GM21526 (cell line): ENCODE results near the gene AP5S1.
"Not testable (repeated sequence)": the region's sequence is repeated elsewhere in the genome, so short reads cannot be mapped to it uniquely, and the experiment has no call there.

Source experiments
- ATAC-seq: cut with Tn5 transposase; IDR thresholded peaks from one replicate; pipeline ENCODE4 v1.9.1; 2021; ENCODE audit warnings: moderate library complexity; ENCODE audit not compliant: unreplicated experiment, low FRiP score

The AP5S1 gene

GRCh38 chr20:3840201-3840600 lies 19.9 kb downstream of the AP5S1 start:
- not testable (repeated sequence) for ATAC-seq

DNA sequence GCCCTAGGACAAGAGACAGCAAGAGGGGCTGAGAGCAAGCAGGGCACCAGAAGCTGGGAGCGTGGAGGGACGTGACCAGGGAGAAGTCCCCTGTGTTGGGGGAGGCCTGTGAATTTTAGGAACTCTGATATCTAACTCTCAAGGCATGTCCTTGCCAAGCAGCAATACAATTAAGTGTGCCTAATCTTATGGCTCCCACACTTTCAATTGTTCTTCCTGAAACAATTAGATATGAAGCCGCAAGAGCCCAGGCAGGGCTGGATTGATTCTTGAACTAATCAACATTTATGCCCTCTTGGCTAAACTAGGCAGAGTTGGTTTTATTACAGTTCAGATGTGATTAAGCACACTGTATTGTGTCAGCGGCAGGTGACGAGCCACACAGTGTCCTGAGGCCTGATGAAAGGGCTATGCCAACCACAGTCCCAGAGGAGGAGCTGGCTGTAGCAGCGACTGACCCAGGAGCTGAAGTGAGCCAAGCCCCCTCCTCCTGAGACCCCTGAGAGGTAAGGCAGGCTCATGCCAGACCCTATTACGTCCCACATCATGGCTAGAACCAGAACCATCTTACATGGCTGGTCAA lies 22.1 kb downstream of the AP5S1 start:
- no peak for ATAC-seq

DNA sequence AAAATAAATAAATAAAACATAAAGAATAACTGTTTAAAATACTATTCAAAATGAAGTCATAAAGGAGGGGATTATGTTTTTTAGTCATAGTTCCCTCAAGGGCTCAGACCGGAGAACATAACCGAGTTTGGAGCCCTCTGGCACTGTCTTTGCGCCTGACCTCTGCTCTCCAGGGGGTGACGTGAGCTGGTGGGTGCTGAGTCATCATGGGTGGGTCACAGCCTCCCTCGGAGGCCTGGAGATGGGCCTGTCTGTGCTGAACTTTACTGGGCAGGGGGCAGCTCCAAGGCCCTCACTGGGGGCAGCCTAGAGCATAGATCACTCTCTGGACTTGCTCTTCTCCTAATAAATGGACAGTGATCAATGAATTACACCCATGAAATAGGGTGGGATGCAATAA lies 23.1 kb downstream of the AP5S1 start:
- no peak for ATAC-seq

GRCh38 chr20:3843990-3844619 lies 23.8 kb downstream of the AP5S1 start:
- not testable (repeated sequence) for ATAC-seq

- ATAC-seq = no peak
These were observed 26.0 kb downstream of the AP5S1 start for GRCh38 chr20:3846378-3846739.

- peak; percentile 82 for ATAC-seq
These were observed 26.5 kb downstream of the AP5S1 start, which contains the start of gene MAVS for GRCh38 chr20:3846740-3847428. Gene MAVS (plus strand): TSS chr20:3846834. CDS start chr20:3854625, 7,791 bp downstream.

DNA sequence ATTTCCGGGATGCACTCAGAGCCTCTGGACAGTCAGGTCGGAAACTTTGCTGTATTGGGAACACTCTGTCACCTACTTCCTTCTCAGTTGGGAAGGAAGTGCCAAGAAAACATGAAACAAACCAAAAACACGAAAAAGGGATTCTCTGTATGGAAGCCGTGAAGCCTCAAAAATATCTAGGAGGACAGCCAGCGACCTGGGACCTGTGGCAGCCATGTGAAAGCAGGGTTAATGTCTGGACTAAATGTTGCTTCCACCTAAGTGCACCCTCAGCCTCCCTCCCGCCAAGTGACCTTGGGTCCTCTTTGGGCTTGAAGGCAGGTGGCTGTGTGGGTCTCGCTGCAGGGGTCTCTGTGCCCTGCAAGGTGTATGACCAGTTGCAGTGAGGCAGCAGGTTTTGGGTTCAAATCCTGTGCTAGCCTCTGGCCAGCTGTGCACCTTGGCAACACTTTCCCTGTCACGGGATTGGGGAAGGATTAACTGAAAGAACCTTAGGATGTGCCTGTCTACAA lies 27.1 kb downstream of the AP5S1 start:
- no peak for ATAC-seq

DNA sequence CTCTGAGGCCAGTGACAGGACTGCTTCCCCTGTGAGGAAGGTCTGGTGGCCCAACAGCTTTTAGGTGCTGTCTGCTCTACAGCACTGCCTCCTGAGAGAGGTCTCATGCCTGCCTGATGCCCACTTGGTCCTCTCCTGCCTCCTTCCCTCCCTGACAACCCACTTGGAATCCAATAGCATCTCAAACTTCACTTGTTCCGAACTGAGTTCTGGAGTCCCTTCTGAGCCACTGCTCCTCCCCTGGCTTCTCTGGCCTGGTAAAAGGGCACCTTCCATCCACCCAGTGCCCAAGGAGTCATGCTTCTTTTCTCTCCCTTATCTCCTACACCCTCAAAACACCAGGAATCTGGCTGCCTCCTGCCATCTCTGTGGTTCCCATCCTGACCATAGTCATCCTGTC lies 28.2 kb downstream of the AP5S1 start:
- ATAC-seq = no peak

- no peak for ATAC-seq
These were observed 34.1 kb downstream of the AP5S1 start for GRCh38 chr20:3854462-3854871.

DNA sequence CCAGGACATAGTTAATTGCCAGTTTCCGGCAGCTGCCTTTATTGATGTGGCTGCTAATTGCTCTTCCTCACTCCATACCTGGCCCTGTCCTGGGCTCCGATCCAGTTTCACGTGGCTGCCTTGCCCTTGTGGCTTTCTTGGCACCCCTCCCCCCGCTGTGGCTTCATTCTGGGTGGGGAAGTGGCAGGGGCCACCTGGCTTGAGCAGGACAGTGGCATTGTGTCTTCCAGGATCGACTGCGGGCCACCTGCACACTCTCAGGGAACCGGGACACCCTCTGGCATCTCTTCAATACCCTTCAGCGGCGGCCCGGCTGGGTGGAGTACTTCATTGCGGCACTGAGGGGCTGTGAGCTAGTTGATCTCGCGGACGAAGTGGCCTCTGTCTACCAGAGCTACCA lies 37.1 kb downstream of the AP5S1 start:
- ATAC-seq = no peak

DNA sequence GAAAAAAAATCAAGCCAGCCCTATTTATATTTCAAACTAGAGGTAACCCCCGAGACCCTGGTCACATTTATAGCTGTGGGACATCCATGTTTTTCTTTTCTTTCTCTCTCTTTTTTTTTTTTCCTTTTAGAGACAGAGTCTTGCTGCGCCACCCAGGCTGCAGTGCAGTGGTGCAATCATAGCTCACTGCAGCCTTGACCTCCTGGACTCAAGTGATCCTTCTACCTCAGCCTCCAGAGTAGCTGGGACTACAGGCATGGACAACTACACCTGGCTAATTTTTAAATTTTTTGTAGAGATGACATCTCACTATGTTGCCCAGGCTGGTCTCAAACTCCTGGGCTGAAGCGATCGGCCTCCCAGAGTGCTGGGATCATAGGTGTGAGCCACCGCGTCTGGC lies 38.3 kb downstream of the AP5S1 start:
- no peak for ATAC-seq

- ATAC-seq = no peak
These were observed 40.8 kb downstream of the AP5S1 start for GRCh38 chr20:3861191-3861590.

DNA sequence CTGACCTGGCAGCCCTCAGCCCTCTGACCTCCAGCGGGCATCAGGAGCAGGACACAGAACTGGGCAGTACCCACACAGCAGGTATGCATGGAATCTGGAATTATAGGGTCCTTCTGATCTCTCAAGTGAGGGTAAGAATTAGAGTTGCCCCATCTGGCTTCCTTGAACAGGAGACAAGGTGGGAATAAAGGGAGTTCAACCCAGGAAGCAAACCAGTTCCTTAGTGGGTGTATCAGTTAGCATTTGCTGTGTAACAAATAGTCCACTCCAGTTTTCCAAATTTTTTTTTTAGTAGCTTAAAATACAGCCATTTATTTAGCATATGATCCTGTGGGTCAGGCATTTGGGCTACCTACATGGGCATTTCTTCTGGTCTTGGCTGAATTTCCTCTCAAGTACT lies 42.0 kb downstream of the AP5S1 start:
- no peak for ATAC-seq

DNA sequence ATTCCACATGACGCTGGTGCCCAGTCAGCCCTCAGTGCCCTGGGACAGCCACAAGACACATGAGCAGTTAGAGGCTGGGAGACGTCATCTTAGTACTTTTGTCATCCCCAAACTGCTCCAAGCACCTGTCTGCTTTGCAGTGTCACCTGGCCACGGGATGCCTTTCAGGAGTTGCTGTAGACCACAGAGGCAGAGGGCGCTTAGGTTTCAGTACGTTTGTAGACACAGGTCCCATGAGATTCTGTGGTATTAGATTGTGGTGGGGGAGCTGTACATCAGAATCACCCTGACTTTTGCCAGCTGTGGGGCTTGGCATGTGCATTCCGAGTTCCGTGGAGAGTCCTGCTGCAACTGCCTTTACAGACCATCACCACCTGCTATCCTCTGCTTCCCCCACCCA lies 43.0 kb downstream of the AP5S1 start:
- ATAC-seq = no peak

DNA sequence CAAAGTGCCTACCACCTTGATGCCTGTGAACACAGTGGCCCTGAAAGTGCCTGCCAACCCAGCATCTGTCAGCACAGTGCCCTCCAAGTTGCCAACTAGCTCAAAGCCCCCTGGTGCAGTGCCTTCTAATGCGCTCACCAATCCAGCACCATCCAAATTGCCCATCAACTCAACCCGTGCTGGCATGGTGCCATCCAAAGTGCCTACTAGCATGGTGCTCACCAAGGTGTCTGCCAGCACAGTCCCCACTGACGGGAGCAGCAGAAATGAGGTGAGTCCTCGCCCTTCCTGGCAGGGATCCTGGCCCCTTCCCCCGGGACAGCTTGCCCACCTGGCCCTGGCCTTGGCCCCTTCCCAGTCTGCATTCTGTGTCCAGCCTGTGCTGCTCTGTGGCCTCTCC lies 44.2 kb downstream of the AP5S1 start:
- no peak for ATAC-seq

DNA sequence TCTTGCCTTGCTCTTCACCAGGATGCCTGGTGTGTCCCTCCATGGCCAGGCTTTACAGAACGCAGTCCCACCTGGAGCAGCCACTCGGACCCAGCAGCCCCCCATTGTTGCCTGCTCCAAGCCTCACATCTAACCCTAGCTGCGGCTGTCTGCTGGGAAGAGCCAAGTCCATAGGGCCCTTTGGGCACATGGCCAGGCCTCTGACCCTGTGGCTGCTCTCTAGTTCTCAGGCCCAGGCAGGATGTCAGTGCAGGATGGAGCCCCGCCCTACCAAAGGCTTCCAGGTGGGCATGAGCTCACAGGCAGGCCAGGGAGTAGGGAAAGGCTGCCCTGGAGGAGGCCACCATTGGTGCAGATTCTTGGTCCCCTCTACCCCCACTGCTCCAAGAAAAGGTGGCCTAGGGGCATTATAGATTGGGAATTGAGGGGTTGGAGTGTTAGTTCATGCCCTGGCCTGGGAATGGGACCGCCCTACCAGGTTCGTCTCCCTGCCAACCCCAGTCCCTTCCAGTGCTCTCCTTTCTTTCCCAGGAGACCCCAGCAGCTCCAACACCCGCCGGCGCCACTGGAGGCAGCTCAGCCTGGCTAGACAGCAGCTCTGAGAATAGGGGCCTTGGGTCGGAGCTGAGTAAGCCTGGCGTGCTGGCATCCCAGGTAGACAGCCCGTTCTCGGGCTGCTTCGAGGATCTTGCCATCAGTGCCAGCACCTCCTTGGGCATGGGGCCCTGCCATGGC lies 45.0 kb downstream of the AP5S1 start:
- no peak for ATAC-seq

DNA sequence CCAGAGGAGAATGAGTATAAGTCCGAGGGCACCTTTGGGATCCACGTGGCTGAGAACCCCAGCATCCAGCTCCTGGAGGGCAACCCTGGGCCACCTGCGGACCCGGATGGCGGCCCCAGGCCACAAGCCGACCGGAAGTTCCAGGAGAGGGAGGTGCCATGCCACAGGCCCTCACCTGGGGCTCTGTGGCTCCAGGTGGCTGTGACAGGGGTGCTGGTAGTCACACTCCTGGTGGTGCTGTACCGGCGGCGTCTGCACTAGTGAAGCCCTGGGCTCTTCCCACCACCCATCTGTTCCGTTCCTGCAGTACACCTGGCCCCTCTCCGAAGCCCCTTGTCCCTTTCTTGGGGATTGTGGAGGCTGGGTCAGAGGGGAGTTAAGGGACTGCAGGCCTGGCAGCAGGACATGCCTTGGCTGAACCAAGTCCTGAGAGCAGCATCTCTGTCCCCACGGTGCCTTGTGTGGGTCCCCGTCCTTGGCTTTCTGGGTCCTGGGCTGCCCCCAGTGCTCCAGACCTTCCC lies 45.6 kb downstream of the AP5S1 start:
- ATAC-seq = no peak

DNA sequence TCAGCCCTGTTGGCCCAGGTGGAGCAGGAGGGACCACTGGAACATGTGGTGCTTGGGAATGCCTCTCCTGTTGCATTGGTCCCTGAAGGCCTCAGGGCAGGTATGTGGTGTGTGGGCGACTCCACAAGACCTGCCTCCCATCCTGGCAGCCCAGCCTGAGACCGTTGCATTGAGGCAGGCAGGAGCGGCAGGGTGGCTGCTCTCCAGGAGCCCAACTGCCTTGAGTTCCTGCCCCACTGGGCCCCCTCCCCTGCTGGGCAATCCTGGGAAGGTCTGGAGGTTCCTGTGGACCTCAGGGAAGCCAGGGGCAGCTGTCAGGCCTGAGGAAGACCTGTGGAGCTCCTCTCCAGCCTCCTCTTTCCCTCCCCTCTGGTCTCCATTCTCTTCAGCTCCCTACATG lies 46.1 kb downstream of the AP5S1 start:
- no peak for ATAC-seq

DNA sequence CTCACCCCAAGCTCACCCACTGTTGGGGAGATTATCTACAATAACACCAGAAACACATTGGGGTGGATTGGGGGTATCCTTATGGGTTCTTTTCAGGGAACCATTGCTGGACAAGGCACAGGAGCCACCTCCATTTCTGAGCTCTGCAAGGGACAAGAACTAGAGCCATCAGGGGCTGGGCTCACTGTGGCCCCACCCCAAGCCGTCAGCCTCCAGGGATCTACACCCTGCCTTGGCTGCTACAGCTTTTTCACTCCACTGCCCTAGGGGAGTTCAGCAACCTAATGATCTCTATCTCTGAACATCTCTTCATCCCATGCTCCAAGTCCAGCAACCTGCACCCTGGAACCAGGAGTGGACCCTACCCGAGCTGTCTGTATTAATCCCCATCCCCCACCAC lies 47.5 kb downstream of the AP5S1 start:
- no peak for ATAC-seq

DNA sequence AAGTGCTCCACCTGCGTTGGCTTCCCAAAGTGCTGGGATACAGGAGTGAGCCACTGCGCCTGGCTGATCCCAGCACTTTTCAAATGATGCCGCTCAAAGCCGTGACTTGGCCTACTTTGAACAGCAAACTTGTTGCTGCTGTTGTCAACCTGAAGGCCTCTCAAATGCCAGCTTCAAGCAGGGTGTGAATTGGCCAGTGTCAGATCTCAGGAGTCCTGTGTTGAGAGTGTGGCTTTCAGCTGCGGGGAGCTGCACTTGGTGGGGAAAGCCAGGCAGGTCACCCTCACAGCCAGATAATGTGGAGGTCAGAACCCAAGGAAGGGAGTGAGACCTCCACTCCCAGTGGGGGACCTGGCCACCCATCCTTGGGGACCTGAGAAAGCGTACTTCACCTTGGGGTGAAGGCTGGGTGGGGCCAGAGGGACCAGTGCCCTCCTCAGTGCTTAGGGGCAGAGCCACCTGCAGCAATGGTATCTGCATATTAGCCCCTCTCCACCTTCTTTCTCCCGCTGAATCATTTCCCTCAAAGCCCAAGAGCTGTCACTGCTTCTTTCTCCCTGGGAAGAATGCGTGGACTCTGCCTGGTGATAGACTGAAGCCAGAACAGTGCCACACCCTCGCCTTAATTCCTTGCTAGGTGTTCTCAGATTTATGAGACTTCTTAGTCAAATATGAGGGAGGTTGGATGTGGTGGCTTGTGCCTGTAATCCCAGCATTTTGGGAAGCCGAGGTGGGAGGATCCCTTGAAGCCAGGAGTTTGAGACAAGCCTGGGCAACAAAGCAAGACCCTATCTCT lies 49.7 kb downstream of the AP5S1 start:
- no peak for ATAC-seq
